Erythroblast (primary cell): ENCODE measurements around the gene F11R.

Experiments used
- GATA1 ChIP-seq: IDR thresholded peaks from 2 replicates; pipeline ENCODE4 v1.6.1; 2011; ENCODE audit warnings: low read depth, mild to moderate bottlenecking, control low read depth, low read length, moderate library complexity
- POLR2A ChIP-seq: IDR thresholded peaks from 2 replicates; pipeline ENCODE4 v1.6.1; 2011; ENCODE audit warnings: mild to moderate bottlenecking, low read length

GRCh38 chr1:161013488-161014230 is 7.3 kb downstream of the F11R start:
- TF ChIP-seq POLR2A (peak; percentile 86), GATA1 (peak; percentile 23)
